Ishikawa (cell line): Measurements from ENCODE around the gene IDH2.

Source experiments
- CEBPB ChIP-seq: IDR thresholded peaks from 2 replicates; pipeline ENCODE4 v1.6.1; 2012
- CREB1 ChIP-seq: IDR thresholded peaks from 2 replicates; pipeline ENCODE4 v1.6.1; 2012; ENCODE audit warnings: low read depth
- EGR1 ChIP-seq: IDR thresholded peaks from 2 replicates; pipeline ENCODE4 v1.6.1; 2012
- EP300 ChIP-seq: IDR thresholded peaks from 2 replicates; pipeline ENCODE4 v1.6.1; 2012; ENCODE audit warnings: borderline replicate concordance
- FOXM1 ChIP-seq: IDR thresholded peaks from 2 replicates; pipeline ENCODE4 v1.6.1; 2012; ENCODE audit warnings: low read depth, borderline replicate concordance
- NFIC ChIP-seq: IDR thresholded peaks from 2 replicates; pipeline ENCODE4 v1.6.1; 2012
- RAD21 ChIP-seq: IDR thresholded peaks from 2 replicates; pipeline ENCODE4 v1.6.1; 2012; ENCODE audit warnings: low read depth
- REST ChIP-seq: IDR thresholded peaks from 2 replicates; pipeline ENCODE4 v1.6.1; 2012; ENCODE audit warnings: low read depth, mild to moderate bottlenecking
- TAF1 ChIP-seq: IDR thresholded peaks from 2 replicates; pipeline ENCODE4 v1.6.1; 2012; ENCODE audit warnings: low read depth, mild to moderate bottlenecking
- TCF12 ChIP-seq: IDR thresholded peaks from 2 replicates; pipeline ENCODE4 v1.6.1; 2012; ENCODE audit warnings: low read depth
- TEAD4 ChIP-seq: IDR thresholded peaks from 2 replicates; pipeline ENCODE4 v1.6.1; 2012
- YY1 ChIP-seq: IDR thresholded peaks from 2 replicates; pipeline ENCODE4 v1.6.1; 2012; ENCODE audit warnings: low read depth
- ZBTB7A ChIP-seq: IDR thresholded peaks from 2 replicates; pipeline ENCODE4 v1.6.1; 2012; ENCODE audit warnings: low read depth
- TF ChIP-seq, protein P1 (sequence below): IDR thresholded peaks from 2 replicates; pipeline ENCODE4 v1.6.1; 2012
- TF ChIP-seq, protein P2 (sequence below): IDR thresholded peaks from 2 replicates; pipeline ENCODE4 v1.6.1; 2012

The IDH2 gene

DNA sequence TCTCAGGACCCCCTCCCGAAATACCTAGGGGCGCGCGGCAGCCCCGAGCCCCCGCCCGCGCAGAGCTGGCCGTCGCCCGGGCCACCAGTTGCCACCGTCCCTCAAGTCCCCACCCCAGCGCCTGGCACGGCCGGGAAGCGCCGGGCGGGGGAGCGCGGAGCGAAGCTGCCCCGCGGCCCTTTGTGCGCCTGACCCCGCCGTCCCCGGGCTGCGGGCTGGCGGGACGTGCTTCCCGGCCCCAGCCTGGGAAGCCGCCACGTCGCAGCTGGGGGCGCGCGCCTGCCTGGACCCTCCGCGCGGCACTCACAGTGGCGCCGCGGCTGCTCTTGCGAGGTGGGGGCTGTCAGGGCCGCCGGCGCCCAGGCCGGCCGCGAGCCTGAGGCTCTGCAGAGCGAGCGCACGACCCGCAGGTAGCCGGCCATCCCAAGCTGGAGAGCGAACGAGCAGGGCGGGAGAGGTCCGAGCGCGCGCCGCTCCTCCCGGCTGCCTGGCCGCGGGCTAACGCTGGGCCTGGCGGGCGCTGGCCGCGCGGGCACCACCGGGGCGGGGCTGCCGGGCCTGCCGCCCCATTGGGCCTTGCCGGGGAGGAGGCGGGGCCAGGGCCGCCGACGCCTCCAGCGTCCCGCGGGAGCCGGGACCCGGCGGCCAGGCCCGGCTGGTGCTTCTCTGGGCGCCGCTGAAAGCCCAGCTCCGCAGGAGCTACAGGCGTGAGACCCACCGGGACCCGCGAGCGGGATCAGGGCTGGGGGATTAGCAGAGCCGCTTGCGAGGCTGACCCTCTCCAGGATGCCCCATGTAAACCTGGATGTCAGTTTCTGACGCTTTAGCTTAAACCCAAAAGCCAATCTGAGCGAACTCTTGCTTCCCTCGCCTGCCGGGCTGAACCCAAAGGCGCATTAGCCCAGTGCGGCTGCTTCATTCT lies at the start of gene IDH2:
Gene IDH2 (minus strand): TSS at position 500 of the 922 bp plus-strand sequence. CDS start 78 bp downstream, at position 422.
- TF ChIP-seq RAD21 (no peak; the same call in 1 of the 2 replicates), TEAD4 (no peak), TAF1 (peak; percentile 63; the same call in 1 of the 2 replicates), FOXM1 (no peak), REST (peak; percentile 16; the same call in 1 of the 2 replicates), YY1 (0 out of 2 replicates have a peak, but pooled peaks have one; percentile 25), ZBTB7A (peak; percentile 17; the same call in 1 of the 2 replicates), EGR1 (no peak), CREB1 (no peak)
- TF ChIP-seq, protein P1, sequence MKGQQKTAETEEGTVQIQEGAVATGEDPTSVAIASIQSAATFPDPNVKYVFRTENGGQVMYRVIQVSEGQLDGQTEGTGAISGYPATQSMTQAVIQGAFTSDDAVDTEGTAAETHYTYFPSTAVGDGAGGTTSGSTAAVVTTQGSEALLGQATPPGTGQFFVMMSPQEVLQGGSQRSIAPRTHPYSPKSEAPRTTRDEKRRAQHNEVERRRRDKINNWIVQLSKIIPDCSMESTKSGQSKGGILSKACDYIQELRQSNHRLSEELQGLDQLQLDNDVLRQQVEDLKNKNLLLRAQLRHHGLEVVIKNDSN, result no peak
- TF ChIP-seq, protein P2, sequence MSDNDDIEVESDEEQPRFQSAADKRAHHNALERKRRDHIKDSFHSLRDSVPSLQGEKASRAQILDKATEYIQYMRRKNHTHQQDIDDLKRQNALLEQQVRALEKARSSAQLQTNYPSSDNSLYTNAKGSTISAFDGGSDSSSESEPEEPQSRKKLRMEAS, result peak; percentile 54; the same call in 1 of the 2 replicates

DNA sequence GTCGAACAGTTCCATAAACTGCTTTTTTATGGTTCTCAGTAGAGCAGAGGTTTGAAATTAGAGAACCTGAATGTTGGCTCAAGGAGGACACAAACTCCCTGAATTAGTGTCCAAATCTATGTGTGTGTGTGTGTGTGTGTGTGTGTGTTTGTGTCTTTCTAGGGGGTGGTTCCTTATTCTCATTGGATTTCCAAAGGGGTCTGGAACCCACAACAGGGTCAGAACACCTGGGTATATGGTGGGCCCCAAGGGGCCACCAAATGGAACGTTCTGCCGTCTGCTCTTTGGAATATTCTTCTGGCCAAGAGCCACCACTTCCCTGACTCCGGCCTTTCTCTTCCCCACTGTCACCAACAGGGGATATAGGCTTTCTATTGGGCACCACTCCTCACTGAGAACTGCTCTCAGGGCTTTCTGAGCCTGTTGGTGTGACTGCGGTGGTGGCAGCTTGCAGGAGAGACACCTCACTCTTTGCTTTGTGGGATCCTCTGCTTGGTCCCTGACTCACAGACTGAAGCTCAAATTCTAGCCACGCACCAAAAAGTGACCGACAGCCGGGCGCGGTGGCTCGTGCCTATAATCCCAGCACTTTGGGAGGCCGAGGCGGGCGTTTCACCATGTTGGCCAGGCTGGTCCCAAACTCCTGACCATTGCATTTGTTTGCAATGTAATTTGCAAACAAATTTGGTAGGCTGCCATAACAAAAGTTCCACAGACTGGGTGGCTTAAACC lies 47.5 kb upstream of the IDH2 start:
- TF ChIP-seq RAD21 (no peak), NFIC (no peak), TCF12 (no peak), REST (no peak), EGR1 (no peak), ZBTB7A (no peak), TAF1 (no peak), EP300 (no peak), CEBPB (no peak), CREB1 (no peak)
- TF ChIP-seq, protein P1, result no peak
- TF ChIP-seq, protein P2, result no peak

GRCh38 chr15:90145761-90146160 lies 43.5 kb upstream of the IDH2 start:
- no peak for TF ChIP-seq YY1
- TF ChIP-seq RAD21, result no peak
- no peak for TF ChIP-seq TEAD4
- no peak for TF ChIP-seq CREB1
- no peak for TF ChIP-seq FOXM1
- no peak for TF ChIP-seq REST
- no peak for TF ChIP-seq ZBTB7A
- TF ChIP-seq TCF12, result no peak
- TF ChIP-seq EGR1, result no peak
- TF ChIP-seq TAF1, result no peak
- no peak for TF ChIP-seq EP300
- TF ChIP-seq, protein P1, result no peak
